Right renal pelvis (tissue), 4 donors: ENCODE data around the gene STON2. TPM values are rescaled to one million over a fixed set of nuclear protein-coding genes. Genes with fewer than 3 reads are reported as not detected.

ENCODE experiments used
- DNase-seq, 4 donors: peaks; one replicate each; pipeline ENCODE4 v3.0.0-alpha.2; 2013; ENCODE audit warnings: low read depth in 4 of 4, low spot score in 3 of 4, missing footprints in 1 of 4
- polyA plus RNA-seq, 4 donors: library from polyadenylated mRNA; unstranded; fragments of 120-200 nt; gene quantifications; one replicate each; pipeline ENCODE4 v1.2.1, GENCODE V29; 2013; ENCODE audit not compliant: insufficient read length in 4 of 4

Gene STON2
- polyA plus RNA-seq, 4 donors, result 37.8 to 44.7 (median 42.3) TPM

DNA sequence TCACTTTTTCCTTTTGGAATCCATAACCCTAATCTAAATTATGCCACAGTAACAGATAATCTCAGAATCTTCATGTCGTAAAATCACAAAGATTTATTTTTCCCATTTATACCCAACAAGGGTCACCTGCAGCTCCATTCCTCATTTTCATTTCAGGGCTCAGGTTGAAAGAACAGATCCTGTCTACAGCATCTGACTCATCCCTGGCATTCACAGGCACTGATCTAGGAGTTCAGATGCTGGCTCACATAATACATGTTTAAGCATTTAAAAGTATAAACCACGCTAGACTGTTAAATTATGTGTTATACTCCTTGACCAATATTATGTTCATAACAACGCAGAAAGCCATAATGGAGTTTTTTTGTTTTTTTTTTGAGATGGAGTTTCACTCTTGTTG lies 58.3 kb downstream of the STON2 start:
- DNase-seq, result no peak

DNA sequence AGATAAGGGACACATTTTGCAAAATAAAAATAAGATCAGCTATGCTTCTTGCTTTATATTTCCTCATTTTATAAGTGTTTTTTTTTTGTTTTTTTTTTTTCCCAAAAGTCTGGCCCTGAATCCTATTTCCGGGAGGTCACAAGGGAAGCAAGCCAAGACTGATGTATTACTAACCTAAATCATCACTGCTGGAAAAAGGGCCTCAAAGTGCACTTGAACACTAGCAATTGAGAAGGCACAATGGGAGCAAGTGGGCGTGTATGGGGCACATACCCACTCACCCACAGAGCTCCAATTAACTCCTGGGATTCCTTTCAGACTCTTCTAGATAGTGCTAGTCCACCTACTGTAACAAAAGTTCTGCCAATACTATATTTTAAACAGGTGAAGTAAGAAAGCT lies 58.8 kb downstream of the STON2 start:
- DNase-seq, result no peak

DNA sequence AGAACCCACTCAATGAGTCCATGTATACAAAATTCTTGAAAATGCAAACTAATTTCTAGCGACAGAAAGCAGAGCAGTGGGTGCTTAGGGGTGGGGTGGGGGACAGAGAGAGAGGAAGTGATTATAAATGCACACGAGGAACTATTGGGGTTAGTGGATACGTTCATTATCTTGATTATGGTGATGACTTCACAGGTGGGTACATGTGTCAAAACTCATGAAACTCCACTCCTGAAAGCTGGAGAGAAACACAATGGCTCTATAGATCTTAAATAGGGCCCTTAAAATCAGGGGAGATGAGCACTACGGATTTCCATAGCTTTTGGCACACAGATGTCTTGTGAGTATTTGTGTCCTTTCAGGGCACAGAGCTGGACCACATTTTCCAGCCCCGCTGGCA lies 59.9 kb downstream of the STON2 start:
- DNase-seq, result no peak

DNA sequence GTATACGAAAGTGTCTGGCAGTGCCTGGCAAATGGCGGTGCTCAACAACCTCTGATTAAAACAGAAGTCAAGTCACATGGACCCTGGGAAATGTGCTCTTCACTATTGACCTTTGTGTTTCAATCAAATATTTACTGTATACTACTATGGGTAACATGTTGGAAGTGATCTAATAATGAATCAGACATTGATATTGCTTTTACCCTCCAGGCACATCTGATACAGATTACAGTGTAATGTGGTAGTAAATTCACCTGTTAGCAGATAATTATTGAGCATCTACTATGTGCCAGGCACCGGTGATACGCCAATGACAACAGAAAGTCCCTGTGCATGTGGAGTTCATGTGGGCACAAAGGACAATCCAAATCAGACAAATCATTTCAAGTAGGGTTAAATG lies 63.1 kb downstream of the STON2 start:
- no peak for DNase-seq

DNA sequence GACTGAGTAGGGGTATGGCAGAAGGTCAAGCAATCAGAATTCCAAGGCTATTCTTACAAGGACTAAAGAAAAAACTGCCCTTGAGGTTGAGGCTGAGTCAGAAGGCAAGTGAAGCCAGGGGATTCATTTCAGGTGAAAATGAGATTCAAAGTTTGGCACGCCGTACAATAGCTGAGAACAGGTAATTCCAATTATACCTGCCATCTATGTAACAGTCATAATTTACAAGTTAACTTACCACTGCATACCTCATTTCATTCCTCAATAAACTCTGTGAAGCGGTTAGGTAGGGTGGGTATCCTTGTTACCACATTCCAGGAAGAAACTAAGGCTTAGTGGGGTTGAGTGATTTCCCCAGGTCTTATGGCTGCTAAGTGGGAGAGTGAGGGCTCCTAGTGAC lies 64.1 kb downstream of the STON2 start:
- DNase-seq, result no peak

DNA sequence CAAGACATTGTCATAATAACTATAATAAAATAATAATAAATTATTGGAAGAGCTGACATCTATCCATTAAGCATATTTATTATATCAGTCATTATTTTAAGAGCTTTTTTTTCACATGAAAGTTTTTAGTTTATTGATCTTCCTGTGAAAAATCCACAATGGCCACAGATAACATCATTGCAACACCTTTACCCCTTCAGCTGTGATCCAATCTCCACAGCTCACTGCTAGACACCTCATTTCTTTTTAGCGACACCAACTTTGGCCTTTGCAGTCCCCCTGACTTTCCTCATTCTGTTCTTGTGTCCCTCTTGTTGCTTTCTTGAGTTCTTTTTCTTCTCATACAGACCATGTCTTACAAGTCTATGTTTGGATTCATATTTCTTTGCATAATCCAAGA lies 67.4 kb downstream of the STON2 start:
- DNase-seq, result no peak

DNA sequence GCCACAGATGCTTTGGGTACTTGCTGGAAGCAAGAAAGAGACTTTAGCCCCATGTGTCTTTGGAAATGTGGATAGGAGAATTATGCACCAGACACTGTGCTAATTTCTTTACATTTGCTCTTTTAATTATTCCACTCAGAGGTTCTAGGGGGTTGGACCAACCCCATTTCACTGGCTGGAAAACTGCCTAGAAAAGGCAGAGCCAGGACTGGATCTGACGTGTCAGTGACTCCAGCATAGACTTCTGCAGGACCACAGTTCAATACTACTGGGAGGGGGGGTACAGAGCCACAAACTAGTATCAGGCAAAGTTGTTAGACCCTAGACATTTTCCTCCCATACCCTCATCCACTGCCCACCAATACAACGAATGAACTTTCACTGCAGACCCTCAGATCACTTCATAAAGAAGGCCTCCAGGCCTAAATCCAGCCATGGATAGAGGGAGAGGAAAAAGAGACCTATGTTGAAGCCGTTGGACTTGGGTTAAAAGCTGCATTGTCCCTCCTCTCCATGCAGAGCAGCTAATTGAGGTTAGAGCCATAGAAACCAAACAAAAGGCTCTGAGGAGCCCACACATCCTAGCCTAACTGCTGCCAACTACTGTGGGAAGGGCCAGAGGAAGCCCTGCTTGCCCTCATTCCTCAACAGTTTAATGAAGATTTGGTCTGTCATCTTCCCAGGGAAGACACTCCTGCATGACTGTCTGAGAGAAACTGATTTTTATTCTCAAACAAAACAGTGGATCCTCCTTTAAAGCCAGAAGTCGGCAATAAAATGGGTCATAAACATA lies 68.7 kb downstream of the STON2 start:
- no peak for DNase-seq

DNA sequence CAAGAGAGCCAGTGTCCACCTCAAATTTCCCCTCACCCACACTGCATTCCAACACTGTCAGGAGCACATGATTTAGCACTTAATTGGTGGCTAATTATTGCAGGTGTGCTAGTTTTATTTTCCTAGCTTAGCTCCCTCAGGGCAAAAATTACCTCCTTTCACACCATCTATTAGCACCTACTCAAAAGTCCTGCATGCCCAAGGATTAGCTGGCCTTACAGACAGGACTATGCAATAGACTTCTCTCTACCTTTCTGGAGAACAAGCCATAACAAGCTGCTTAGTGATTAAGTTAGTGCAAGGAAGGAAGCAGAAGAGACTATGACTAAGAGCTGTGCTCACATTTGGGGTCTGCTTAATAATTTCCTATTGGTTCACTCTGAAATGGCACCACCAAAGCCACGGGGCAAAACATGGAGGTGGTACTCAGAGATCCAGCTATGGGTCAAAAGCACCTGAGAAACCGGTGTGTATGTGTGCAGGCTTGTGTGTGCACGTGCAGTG lies 69.5 kb downstream of the STON2 start:
- no peak for DNase-seq

DNA sequence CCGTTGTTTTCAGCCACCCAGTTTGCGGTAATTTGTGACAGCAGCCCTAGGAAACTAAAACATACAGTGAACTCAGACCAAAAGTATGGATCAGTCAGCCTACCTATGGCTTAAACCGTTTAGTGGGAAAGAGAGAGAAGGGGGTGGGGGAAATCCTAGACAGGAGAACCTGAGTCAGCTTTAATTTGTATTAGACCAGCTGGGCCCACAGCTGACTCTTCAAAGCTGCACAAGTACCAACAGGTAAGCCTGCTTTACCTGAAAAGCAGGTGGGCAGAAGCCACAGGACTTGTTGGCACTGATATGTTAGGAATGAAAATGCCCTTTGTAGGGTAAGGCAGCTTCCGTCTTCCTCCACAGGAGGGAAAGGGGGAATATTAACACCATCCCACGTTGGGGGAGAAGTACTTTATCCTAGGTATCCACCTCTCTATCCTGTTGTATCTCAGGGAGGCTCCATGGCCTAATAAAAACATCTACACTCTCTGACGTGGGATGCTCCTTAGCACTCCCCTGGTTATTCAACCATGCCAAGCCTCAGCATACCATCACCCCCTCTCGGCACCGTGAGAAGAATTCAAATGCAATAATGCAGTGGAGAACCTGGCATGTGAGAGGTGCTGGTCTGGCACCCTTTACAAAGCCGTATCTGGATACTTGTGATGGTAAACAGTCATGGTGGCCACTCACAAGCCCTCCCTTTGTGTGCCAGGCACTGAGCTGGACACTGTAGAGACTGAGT lies 70.3 kb downstream of the STON2 start:
- no peak for DNase-seq

DNA sequence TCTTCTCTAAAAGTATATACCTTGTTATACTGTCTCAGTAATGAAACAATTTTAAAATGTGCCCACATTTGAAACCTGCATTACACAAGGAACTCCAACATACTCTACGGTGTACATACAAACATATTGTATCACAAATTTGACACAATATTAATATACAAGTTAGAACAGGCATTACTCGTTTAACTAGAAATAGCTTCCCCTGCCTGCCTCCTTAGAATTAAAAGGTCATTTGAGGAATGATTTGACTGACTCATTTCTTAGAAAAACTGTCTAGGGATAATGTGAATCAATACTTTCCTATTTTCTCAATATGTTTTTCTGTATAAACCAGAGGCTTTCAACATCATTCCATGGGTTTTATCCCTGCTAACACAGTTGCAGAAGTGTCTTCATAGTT lies 73.7 kb downstream of the STON2 start:
- no peak for DNase-seq

DNA sequence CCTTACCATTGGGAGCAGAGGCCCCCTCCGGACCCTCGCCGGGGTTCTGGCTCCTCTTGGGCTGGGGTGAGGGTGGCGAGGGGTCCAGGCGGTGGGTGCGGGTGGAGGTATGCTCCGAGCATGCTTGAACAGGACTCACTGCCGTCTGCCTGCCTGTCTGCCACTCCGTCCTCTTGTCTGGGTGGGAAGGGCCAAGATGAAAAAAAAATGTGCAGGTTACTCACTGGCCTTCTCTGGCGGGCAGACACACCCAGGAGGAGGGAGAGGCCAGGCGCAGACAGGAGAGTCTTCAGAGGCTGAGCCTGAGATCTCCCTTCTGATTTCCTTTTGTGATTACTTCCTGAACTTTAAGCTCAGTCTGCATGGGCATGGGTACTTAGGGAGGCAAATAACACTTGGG lies 76.1 kb downstream of the STON2 start:
- DNase-seq, result peak in 1 of 4 donors; percentile 39

DNA sequence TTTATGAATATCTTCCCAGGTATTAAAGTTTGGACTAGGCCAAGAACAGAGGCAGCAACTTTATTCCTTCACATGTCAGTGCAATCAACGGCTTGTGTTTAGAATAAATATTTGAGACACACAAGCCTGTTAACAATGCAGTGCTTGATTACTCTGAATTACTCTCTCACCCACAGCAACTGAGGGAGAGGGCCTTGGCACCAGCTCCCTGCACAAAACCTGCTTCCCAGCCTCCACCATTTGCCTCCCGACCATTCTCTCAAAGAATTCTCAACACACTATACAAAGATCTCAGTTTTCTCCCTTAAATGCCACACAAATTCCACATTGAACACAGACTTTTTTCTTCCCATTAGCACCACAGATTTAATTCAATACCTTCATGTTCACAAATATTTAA lies 77.0 kb downstream of the STON2 start:
- DNase-seq, result no peak

DNA sequence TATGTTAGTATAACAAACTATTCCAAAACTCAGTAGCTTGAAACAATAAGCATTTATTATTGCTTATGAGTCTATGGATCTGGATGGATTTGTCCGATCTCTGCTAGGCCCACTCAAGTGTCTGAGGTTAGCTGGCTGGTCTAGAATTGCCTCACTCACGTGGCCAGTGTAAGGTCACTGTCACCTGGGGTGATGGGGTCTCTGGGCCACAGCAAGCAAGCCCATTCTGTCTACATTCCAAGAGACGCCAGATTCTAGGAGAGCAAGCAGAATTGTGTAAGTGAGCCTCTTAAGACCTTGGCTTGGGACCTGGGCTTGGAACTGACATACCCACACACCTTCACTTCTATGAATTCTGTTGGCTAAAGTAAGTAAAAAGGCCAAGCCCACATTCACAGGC lies 80.2 kb downstream of the STON2 start:
- DNase-seq, result no peak

DNA sequence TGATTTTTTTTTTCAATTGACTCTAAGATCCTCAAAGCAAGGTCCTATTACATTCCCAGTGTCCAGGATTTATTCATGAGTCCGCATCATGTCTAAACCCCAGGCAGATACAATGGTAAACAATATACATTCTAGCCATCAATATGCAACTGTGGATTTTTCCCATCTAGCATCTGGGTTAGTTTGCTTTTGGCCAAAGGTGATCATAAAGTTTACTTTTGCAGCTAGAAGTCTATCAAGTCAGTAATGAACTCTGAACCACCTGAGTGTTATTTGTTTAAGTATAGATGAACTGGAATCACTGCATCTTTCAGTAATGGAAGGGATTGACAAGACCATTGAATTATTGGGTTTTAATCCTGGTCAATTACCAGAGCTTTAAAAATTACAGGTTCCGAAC lies 80.8 kb downstream of the STON2 start:
- no peak for DNase-seq

DNA sequence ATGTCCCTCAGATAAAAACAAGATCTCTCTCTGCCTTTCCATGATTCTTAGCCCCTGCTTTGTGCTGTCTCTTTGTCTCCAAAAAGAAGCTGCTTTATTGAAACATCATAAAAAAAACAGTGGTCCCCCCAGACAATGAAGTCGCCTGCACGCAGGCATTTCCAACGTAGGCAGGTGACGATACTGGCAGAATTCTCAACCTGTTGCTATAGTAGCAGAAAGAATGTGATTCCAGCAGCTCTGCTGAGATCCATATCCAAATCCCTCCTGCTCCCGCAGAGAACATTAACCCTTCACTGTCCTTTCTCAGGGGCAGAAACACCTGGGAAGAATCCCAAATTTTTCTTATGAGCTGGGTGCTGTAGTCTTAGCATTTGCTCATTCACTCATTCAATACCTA lies 84.8 kb downstream of the STON2 start:
- DNase-seq, result no peak

DNA sequence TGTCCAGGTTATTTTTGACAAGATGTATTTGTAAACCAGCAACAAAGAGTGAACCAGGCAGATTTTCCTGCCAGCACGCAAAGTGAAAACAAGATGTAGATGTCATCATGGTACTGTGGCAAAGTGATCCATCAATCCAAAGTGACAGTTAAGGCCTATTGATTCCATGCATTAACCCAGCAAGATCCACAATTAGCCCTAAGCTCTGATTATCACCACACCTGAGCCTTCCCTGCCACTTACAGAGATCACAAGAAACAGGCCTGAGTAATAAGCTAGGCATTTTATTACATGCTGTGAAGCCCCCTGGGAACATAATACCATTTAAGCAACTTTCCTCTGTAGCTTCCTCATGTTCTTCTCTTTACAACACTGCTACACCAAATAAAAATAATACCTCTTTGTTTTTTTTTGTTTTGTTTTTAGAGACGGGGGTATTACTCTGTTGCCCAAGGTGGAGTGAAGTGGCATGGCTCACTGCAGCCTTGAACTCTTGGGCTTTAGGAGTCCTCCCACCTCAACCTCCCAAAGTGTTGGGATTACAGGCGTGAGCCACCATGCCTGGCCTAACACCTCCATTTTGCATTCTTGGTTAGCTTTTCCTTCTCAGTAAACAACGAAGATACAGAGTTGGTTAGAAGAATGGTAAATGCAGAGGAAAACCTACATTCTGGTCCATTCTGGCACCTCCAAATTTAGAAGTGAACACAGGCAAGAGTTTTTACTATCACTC lies 85.5 kb downstream of the STON2 start:
- no peak for DNase-seq

DNA sequence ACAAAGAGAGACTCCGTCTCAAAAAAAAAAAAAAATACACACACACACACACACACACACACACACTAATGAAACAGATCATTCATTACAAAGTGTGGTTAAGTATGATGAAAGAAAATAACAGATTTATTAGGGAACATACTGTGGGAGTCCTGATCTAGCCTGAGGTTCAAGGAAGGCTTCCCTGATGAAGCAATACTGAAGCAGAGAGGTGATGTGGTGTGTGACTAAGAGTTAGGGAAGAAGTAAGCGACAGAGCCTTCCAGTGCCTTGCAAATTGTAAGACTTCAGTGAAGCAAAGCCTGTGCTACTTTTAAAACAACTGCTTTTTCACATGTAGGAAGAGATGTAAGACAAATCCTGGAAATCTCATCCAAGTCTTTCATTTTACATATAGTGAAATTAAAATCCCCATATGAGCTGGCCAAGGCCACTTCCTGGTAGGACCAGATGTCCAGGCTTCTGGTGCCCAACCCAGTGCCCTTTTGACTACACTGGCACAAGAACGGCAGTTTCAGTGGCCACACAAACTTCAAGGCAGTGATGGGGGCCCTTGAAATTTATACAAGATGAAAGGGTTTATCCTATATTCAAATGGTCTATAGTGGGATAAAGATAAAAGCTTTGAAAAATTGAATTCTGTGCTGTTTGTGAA lies 86.2 kb downstream of the STON2 start:
- no peak for DNase-seq

DNA sequence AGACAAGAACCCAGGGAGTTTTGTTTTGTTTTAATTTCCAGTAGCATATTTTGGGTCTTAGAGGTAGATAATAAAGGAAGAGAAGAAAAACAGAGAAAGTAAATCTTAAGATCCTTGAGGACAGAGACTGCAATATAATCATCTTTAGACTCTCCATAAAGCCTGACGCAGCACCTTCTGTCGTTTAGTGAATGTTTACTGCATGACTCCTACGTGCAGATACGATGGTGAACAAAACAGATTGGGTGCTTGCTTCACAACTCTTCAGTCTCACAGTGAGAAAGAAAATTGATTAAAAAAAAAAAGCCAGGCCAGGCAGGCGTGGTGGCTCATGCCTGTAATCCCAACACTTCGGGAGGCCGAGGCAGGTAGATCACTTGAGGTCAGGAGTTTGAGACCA lies 86.9 kb downstream of the STON2 start:
- DNase-seq, result no peak

DNA sequence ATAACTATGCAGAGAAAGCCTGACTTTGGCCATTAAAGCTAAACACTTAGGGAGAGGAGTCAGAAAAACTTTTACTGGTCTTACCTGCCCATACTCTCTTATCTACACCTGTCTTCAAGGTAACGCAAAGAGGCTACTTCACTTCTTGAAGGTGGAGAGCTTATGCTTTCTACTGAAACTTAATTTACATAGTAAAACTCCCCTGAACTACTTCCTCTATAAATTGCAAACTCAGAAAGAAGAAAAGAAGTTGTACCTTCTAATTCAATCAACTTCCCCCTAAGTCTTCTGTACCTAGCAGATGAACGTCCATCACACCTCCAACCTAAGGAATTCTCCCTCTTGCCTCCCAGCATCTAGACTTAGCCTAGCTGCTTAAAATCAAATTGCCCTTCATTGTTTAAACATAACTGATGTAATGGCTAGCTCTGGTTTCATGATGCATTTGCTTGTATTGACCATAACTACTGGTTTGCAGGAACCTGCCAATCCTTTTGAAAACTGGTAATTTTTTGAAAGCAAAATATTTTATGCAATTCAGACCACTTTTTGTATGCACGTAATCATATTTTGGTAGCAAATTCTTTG lies 87.7 kb downstream of the STON2 start:
- no peak for DNase-seq

DNA sequence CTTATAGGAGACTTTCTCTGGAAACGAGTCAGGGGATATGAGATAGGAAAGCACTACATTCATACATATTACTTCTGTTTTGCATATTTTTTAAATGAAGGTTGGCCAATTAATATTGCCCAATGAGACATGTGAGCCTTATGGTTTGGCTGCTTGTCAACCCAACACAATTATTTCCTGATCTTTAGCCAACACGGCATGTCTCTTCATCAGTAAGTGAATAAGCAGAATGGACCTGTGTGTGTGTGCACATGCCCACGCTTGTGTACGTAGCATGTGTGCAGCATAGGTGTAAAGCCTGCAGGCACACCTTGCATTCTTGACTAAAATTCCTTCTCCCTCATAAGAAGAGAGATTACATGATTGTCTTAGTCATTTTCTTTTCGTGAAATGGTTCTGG lies 88.3 kb downstream of the STON2 start:
- DNase-seq, result no peak

DNA sequence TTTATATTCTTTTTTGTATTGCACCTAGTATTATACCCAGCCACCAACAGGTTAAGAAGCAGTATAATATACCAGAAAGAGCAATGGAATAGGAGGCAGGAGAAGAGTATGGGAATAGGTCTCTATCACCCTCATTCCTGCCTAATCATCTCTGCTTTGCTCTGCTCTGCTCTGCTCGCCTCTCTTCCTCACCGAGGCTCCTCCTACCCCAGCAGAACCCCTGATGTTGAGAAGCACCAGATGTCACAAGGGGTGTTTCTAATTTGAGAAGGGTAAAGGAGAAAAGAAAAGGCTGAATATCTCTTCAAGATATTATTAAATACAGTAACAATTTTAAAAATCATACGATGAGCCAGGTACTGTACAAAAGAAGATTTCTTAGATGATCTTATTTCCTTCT lies 89.0 kb downstream of the STON2 start:
- DNase-seq, result no peak
